Thoracic aorta (tissue), 2 donors: ENCODE data around the gene SH3BP1. TPM values are rescaled to one million over a fixed set of nuclear protein-coding genes. Genes with fewer than 3 reads are reported as not detected.

ENCODE experiments used
- ATAC-seq: fragments of 150-250 bp; one replicate; pipeline ENCODE4 v1.8.0; 2017; ENCODE audit warnings: low read depth; ENCODE audit not compliant: insufficient number of reproducible peaks, low FRiP score
- DNase-seq: peaks from one replicate; pipeline ENCODE4 v3.0.0-alpha.2; 2020; ENCODE audit warnings: low spot score
- H3K27ac ChIP-seq, 2 donors: fragments of 200-600 bp; sonication (generic); 1 replicate in 1 of 2; 2 replicates in 1 of 2; pipeline ENCODE4 v1.5.1; 2016; ENCODE audit warnings: mild to moderate bottlenecking in 2 of 2, moderate library complexity in 2 of 2
- H3K27me3 ChIP-seq: fragments of 200-600 bp; sonication (generic); replicated peaks from 2 replicates; pipeline ENCODE4 v1.6.0; 2016; ENCODE audit warnings: mild to moderate bottlenecking; ENCODE audit not compliant: insufficient read depth
- H3K36me3 ChIP-seq: fragments of 200-600 bp; sonication (generic); one replicate; pipeline ENCODE4 v1.5.1; 2016
- H3K4me1 ChIP-seq, 2 donors: fragments of 200-600 bp; sonication (generic); 1 replicate in 1 of 2; 2 replicates in 1 of 2; pipeline versions ENCODE4 v1.5.1 to v1.6.0; 2016; ENCODE audit warnings: low read depth in 2 of 2, mild to moderate bottlenecking in 1 of 2; ENCODE audit not compliant: control insufficient read depth in 1 of 2
- H3K4me3 ChIP-seq: fragments of 200-600 bp; sonication (generic); 2 replicates; pipeline ENCODE4 v1.5.1; 2016; ENCODE audit warnings: mild to moderate bottlenecking
- H3K9me3 ChIP-seq: fragments of 200-600 bp; sonication (generic); 2 replicates; pipeline ENCODE4 v1.5.1; 2016
- total RNA-seq, 2 donors: library from RNA; depleted of rRNA; stranded (reverse); fragments of >200 nt; gene quantifications; one replicate each; pipeline versions ENCODE4 v1.1.0 to v1.2.3, GENCODE V29; 2016
- TF ChIP-seq, protein P1 (sequence below): fragments of 200-600 bp; sonication (generic); IDR thresholded peaks from one replicate; pipeline ENCODE4 v1.5.1; 2019; ENCODE audit warnings: antibody characterized with exemption

Gene SH3BP1
- total RNA-seq, 2 donors from 2014 or later = 5.6 to 14.2 TPM

DNA sequence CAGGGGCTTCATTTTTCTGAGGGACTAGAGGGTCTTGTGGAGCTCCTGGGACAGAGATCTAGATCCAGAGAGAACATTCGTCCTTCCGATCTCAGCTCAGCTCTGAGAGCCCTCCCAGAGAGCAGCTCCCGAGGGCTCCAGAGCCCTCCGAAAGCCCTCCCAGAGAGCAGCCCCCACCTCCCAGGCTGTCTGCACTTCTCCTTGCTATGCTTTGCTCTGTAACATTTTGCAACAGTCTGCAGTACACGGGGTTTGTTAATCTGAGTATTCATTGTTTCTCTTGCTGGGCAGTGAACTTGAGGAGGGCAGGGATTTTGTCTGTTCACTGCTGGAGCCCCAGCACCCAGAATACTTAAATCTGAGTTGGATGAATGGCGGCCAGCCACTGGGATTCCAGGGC lies 28.3 kb upstream of the SH3BP1 start:
- Histone ChIP-seq H3K4me1 (peaks cover 14 to 44% of the 10 kb centered on the region in 2 donors), H3K27me3 (no peaks in the 10 kb centered on the region), H3K4me3 (no peak overlapping the region), H3K9me3 (no peaks in the 10 kb centered on the region), H3K27ac (no peak overlapping the region), H3K36me3 (peaks cover 7% of the 10 kb centered on the region)
- TF ChIP-seq, protein P1, sequence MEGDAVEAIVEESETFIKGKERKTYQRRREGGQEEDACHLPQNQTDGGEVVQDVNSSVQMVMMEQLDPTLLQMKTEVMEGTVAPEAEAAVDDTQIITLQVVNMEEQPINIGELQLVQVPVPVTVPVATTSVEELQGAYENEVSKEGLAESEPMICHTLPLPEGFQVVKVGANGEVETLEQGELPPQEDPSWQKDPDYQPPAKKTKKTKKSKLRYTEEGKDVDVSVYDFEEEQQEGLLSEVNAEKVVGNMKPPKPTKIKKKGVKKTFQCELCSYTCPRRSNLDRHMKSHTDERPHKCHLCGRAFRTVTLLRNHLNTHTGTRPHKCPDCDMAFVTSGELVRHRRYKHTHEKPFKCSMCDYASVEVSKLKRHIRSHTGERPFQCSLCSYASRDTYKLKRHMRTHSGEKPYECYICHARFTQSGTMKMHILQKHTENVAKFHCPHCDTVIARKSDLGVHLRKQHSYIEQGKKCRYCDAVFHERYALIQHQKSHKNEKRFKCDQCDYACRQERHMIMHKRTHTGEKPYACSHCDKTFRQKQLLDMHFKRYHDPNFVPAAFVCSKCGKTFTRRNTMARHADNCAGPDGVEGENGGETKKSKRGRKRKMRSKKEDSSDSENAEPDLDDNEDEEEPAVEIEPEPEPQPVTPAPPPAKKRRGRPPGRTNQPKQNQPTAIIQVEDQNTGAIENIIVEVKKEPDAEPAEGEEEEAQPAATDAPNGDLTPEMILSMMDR = no peak
- DNase-seq (no peak), ATAC-seq (no peak)

DNA sequence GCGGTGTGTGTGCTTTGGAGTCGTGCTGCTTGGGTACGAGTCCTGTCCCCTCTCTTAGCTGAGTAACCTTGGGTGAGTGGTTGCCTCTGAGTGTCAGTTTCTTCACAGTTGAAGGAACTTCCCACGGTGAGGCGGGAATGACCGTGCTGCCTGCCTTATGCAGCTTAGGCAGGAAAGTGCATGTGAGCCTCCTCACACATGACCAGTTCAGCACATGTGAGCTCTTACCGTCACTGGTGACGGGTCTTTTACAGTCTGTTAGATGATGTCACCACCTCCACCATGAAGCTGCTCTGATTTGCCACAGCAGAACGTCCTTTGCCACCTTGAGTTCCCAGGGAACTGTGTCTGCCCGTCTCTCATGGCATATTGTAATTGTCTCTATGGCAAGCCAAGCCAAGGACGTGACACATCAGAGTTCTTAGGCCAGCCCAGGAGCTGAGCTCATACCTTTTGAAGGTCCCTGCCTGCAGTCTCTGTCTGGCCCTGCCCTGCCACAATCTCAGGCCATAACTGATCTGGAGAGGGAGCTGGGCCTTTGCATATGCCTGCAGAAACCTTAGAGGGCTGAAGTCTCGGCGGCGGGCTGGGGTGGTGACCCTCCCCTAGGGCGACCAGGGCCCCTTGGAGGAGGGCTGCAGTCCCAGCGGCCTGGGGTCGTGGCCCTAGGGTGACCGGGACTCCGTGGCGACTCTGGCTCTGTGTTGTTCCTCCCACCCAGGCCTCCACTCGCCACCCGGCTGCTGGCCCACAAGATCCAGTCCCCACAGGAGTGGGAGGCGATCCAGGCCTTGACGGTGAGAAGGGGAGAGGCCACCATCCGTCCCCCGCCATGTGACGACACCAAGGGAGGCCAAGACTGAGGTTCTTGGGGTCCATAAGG lies 23.0 kb upstream of the SH3BP1 start:
- TF ChIP-seq, protein P1 = no peak
- H3K9me3 ChIP-seq = no peaks in the 10 kb centered on the region
- ATAC-seq (no peak), DNase-seq (no peak)
- no peak overlapping the region for H3K27ac ChIP-seq
- H3K27me3 ChIP-seq = no peaks in the 10 kb centered on the region
- peaks cover 45% of the 10 kb centered on the region for H3K36me3 ChIP-seq
- H3K4me3 ChIP-seq = no peak overlapping the region
- H3K4me1 ChIP-seq = peaks cover 0 to 13% of the 10 kb centered on the region in 2 donors

DNA sequence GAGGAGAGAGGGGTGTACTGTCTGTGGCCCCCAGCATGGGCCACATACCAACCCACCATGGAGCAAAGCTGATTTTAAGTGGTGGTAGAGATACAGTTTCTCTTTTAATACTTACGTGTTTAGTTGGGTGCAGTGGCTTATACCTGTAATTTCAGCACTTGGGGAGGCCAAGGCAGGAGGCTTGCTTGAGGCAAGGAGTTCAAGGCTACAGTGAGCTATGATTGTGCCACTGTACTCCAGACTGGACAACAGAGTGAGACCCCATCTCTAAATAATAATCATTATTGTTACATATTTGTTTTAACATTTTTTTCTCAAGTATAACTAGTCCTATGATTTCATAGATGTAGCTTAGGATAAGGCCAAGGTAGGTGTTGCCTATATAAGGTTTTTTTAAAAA lies 22.0 kb upstream of the SH3BP1 start:
- H3K4me1 ChIP-seq = peaks cover 0 to 9% of the 10 kb centered on the region in 2 donors
- TF ChIP-seq, protein P1 = no peak
- no peaks in the 10 kb centered on the region for H3K27me3 ChIP-seq
- H3K27ac ChIP-seq = no peak overlapping the region
- ATAC-seq (no peak), DNase-seq (no peak)
- H3K9me3 ChIP-seq = no peaks in the 10 kb centered on the region
- no peak overlapping the region for H3K4me3 ChIP-seq
- peaks cover 47% of the 10 kb centered on the region for H3K36me3 ChIP-seq

DNA sequence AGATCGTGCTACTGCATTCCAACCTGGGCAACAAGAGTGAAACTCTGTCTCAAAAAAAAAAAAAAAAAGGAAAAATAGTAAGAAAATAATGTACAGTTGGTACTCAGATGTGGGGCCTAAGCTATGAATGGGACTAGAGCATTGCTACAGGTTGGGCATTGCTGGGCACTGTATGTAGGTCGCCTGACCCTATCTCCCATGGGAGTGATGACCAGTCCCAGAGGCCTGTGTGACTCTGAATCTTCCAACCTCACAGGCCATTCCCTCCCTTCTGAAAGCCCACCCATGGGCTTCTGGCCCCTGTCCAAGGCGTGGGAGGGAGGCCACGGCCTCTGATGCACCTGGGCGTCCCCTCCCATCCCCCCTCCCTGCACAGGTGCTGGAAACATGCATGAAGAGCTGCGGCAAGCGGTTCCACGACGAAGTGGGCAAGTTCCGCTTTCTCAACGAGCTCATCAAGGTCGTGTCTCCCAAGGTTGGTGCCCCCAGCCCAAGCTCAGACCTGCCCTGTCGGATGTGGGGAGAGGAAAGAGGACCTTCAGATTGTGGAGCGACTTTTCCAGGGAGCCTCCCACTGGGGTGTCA lies 21.3 kb upstream of the SH3BP1 start:
- Histone ChIP-seq H3K4me3 (no peak overlapping the region), H3K4me1 (peaks cover 0 to 8% of the 10 kb centered on the region in 2 donors), H3K9me3 (no peaks in the 10 kb centered on the region), H3K27ac (no peak overlapping the region), H3K27me3 (no peaks in the 10 kb centered on the region), H3K36me3 (peaks cover 47% of the 10 kb centered on the region)
- no peak for ATAC-seq
- no peak for DNase-seq
- TF ChIP-seq, protein P1 = no peak

DNA sequence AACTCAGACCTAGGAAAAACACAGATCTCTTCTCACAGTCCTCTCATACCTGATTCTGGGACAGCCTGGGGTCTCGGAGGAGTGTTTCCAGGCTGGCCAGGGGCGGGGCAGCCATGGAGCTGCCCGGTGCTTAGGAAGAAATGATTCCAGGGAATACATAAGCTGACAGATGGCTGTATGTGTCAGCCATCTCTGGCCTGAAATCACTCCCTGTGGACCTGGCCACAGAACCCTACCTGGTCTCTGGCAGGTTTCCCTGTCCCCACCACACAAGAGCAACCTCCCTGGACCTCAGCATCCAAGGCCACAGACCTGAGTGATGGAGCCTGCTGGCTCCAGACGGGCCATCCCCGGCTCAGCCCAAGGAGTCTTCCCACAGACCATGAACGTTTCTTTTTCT lies 20.8 kb upstream of the SH3BP1 start:
- H3K4me1 ChIP-seq = peaks cover 0 to 3% of the 10 kb centered on the region in 2 donors
- no peak overlapping the region for H3K4me3 ChIP-seq
- ATAC-seq = no peak
- H3K9me3 ChIP-seq = no peaks in the 10 kb centered on the region
- no peaks in the 10 kb centered on the region for H3K27me3 ChIP-seq
- H3K27ac ChIP-seq = no peak overlapping the region
- peaks cover 47% of the 10 kb centered on the region for H3K36me3 ChIP-seq
- TF ChIP-seq, protein P1 = no peak
- no peak for DNase-seq
